Islet precursor cell (in vitro differentiated cells): ENCODE data around the gene TRAPPC8.
"Not testable (repeated sequence)": the region's sequence is repeated elsewhere in the genome, so short reads cannot be mapped to it uniquely, and the experiment has no call there.

Experiments used
- DNase-seq: peaks from one replicate; pipeline ENCODE4 v3.0.0-alpha.2; 2018

TRAPPC8 gene, protein sequence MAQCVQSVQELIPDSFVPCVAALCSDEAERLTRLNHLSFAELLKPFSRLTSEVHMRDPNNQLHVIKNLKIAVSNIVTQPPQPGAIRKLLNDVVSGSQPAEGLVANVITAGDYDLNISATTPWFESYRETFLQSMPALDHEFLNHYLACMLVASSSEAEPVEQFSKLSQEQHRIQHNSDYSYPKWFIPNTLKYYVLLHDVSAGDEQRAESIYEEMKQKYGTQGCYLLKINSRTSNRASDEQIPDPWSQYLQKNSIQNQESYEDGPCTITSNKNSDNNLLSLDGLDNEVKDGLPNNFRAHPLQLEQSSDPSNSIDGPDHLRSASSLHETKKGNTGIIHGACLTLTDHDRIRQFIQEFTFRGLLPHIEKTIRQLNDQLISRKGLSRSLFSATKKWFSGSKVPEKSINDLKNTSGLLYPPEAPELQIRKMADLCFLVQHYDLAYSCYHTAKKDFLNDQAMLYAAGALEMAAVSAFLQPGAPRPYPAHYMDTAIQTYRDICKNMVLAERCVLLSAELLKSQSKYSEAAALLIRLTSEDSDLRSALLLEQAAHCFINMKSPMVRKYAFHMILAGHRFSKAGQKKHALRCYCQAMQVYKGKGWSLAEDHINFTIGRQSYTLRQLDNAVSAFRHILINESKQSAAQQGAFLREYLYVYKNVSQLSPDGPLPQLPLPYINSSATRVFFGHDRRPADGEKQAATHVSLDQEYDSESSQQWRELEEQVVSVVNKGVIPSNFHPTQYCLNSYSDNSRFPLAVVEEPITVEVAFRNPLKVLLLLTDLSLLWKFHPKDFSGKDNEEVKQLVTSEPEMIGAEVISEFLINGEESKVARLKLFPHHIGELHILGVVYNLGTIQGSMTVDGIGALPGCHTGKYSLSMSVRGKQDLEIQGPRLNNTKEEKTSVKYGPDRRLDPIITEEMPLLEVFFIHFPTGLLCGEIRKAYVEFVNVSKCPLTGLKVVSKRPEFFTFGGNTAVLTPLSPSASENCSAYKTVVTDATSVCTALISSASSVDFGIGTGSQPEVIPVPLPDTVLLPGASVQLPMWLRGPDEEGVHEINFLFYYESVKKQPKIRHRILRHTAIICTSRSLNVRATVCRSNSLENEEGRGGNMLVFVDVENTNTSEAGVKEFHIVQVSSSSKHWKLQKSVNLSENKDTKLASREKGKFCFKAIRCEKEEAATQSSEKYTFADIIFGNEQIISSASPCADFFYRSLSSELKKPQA (N-terminal part only)

DNA sequence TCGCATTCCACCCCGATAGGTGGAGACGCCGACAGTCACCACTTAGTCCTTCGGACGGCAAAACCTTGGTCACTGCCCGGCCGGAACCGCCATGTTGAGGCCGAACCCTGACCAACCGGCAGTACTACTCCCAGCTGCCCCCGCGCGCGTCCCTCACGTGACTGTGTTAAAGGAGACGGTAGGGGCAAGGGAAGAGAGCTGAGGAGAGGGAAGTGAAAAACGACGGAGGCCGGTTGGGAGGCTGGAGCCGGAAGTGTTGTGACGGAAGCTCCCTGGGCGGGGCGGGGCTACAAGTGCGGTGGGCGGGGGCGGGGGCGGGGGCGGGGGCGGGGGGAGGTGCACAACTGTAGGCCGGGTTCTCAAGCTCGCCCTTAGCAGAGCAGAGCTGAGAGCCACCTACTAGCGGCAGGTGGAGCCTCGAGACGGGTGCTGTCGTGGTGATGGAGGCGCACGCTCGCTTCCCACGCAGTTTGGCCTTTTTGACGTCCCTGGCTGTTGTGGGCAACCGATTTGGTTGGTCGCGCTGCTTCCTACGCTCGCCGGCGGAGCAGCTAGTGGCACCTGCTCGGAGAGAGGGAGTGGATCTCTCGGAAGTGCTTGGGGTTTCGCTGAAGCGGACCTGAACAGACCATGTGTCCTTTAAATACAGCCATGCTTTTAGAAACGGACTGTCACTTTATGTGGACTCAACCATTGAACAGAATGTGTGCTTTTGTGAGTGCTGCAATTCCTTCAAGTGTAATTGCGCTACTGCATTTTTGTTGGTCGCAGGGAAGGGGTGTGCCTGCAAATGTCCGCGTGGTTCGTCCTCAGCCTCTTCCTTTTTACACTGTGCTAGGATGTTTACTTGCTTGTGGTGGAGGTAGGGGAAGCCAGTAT lies at the start of gene TRAPPC8:
TSS of gene TRAPPC8 (minus strand) at position 130 of the 879 bp plus-strand sequence. CDS start 364 bp downstream, outside the sequence.
- peak; percentile 99 for DNase-seq

DNA sequence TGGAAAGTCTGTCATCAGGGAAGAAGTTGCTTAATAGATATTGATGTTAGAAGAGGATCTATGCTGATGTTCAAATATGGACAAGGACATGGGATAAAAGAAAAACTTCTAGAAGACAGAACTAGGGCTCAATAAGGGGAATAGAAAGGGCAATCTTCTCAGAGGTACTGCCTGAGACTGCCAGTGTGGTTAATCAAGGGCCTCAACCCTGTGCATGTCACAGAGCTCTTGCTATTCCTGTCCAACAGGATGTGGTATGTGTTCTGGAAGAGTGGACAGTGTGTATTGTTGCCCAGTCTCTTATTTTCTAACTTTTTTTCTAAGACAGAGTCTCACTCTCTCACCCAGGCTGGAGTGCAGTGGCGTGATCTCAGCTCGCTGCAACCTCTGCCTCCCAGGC lies 47.9 kb upstream of the TRAPPC8 start:
- no peak for DNase-seq

DNA sequence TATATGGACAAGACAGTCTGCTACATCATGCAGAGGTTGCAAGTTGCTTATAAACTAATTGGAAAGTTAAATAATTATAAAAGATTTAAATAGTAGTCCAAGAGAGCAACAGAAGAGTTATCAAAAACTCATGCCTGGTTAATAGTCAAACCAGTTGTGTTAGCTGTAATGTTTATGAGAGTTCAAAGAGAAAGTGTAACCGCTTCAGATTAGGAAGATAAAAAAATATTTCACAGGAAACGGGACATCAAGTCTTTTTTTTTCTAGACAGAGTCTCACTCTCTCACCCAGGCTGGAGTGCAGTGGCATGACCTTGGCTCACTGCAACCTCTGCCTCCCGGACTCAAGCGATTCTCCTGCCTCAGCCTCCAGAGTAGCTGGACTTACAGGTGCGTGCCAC lies 41.0 kb upstream of the TRAPPC8 start:
- no peak for DNase-seq

DNA sequence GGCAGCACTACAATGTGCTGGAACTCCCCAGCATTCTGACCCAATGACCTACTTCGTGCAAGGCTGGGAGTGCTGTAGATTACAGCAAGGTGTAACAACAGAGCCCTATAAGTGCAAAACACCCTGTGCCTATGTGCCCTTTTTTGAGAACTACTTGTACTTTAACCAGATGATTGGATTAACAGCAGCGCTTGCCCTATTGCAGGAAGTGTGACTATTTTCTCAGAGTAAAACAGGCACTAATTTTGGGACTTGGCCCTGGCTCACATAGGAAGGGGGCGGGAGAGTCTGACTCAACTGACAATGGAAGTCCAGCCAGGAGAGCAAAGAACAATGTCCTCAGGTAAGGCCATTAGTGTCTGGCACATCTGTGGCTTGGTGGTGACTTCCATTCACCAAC lies 40.1 kb upstream of the TRAPPC8 start:
- DNase-seq, result no peak

DNA sequence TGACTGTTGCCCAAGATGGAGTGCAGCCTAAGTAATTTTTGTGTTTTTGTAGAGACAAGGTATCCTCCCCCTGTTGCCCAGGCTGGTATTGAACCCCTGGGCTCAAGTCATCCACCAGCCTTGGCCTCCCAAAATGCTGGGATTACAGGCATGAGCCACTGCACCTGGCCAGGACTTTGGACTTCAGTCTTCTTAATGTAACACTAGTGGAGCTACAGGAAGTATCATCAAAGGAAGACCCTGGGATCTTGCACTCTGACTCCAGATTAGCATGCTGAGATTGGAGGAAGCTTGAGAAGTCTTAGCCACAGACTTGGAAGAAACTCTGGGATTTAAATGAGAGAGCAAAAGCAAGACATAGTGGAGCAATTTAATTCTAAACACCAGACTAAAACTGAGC lies 37.9 kb upstream of the TRAPPC8 start:
- DNase-seq, result no peak

DNA sequence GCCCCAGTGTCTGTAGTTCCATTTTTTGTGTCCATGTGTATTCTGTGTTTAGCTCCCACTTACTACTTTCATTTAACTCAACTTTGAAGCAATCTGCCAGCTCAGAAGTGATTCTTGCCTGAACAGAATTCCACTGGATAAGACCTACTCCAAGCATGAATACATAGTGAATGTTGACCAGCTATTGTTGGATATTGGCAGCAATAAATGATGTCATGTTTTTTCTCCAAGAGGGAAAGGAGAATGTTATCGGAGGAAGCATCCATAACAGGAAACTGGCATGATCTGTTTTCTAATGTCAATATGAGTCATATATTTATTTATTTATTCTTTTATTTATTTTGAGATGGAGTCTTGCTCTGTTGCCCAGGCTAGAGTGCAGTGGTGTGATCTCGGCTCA lies 36.8 kb upstream of the TRAPPC8 start:
- DNase-seq, result no peak

DNA sequence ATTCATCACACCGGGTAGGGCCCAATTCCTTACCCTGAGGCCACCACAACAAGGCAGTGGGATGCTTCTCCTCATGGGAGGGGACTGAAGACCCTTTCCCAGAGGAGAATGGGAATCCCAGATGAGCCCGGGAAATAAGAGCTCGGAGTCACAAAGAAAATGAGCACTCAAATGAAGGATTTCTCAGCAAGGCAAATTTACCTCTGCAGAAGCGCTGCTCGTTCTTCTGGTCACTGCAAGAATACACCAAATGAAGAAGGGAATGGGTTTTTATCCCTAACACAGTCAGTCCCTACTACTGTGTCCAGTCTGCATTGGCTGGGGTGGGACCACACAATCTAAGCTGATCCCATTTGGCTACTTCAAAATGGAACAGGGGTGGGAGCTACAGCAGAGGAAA lies 35.7 kb upstream of the TRAPPC8 start:
- DNase-seq, result no peak

DNA sequence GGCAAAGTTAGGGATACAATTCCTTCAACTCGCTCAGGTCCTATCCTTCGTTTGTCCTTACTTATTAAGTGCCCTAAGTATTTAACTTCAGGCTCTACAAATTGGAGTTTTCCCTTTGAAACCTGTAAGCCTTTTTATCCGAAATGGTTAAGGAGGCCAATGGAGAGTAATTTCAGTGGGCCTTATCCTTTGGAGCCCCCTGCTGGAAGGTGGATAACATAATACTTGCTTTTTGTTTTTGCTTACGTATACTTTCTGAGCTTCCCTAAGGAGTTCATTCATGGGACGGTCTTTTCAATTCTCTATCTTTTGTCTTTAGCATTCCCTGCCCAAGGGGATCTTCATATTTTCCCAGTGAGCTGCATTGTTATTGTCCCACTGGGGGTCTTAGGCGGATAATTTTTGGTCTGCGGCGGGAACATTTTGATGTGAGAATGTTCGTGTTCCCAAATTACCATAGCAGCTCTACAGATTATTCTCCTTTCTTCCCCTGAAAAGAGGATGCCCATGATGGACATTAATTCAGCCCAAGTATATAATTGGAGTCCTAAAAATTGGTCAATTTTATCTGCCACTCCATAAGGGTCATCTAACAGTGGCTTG lies 34.4 kb upstream of the TRAPPC8 start:
- peak; percentile 65 for DNase-seq

DNA sequence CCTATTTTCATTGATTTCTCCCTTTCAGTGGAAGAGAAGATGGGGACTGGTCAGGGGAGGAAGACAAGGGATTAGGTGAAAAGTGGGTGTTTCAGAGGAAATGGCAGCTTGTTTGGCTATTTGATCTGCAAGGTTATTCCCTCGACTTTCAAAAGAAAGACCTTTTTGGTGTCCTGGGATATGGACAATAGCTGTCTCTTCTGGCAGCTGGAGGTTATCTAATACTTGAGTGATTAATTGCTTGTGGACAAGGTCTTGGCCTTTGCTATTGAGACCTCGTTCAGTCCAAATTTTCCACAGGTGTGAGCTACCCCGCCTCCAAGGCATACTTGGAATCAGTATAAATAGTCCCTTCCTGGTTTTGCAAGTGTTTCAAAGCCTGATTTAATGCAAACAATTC lies 33.3 kb upstream of the TRAPPC8 start:
- DNase-seq, result no peak

DNA sequence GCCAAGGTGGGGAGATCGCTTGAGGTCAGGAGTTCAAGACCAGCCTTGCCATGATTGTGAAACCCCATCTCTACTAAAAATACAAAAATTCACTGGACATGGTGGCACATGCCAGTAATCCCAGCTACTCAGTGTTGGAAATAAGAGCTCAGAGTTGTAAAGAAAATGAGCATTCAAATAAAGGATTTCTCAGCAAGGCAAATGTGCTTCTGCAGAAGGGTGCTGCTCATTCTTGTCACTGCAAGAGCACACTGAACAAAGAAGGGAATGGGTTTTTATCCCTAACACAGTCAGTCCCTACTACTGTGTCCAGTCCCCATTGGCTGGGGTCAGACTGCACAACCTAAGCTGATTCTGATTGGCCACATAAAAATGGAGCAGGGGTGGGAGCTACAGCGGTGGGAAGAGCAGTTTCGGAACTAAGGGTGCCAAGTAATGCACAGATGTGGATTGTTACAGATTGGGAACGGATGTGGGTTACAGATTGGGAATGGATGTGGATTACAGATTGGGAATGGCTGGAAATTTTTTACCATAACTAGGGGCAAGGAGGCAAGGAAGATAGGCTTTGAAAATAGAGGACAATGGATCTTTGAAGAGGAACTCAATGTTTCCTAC lies 31.1 kb upstream of the TRAPPC8 start:
- DNase-seq, result no peak

DNA sequence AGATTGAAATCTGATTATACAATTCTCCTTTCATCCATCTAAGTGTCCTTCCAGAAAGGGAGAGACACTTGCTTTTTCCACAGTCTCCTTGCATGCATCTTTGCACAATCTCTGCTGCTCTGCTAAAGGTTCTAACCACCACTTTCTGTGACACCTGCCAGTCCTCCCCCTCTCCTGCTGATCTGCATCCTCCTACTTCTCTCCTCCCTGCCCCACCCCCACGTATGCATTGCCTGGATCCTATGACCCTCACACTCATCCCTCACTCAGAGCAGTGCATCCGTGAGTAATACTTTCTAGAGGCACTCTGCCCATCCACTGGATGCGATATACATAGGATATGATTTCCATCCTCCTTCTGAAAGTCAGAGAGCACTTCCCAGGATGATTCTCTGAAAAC lies 27.7 kb upstream of the TRAPPC8 start:
- no peak for DNase-seq

DNA sequence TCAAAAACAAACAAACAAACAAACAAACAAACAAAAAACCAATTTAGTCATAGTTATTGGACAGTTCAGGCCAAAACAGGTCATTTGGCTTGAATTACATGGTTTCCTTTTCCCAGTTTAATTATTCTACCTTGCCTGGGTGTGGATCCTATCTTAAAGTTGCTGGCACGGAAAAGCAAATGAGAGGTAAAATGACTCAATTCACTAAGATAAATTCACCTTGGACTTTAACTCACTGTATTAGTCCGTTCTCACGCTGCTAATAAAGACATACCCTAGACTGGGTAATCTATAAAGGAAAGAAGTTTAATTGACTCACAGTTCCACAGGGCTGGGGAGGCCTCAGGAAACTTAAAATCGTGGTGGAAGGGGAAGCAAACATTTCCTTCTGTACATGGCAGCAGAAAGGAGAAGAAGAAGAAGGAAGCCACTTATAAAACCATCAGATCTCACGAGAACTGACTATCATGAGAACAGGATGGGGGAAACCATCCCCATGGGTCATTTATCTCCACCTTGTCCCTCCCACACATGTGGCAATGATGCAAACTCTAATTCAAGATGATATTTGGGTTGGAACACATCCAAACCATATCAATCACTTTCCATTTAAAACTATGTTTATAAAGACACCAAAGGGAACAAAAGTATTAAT lies 22.5 kb upstream of the TRAPPC8 start:
- DNase-seq, result no peak

DNA sequence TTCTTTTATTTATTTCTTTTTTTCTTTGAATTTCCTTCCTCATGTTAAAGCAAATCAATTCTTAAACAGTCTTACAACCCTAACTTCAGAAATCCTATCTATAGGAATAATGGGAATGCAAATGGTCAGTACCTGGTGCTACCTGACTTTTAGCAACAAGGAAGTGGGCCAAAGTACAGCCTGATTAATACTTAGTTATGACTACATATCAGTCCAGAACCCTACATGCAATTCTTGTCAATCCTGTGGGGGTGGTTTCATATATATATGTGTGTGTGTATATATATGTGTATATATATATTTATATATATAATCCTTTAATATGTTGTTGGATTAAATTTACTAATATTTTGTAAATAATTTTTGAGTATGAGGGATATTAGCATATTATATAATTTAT lies 14.8 kb upstream of the TRAPPC8 start:
- no peak for DNase-seq

DNA sequence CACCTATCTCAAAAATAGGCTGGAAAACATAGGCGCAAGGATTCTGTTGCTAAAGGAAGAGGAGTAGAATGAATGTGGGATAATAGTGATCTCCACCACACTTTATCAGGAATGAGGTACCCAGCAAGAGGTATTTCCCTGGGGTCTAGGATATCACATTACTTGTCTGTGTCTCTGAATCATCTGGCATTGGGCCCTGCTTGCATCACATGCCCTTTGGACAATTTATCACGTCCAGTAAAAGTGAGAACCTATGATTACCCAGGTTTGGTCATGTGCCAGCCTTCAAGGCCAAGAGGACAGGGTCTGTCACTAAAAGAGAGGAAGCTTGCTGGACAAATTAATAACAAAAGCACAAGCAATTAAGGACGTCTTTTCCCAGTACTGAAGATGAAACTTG lies 11.4 kb upstream of the TRAPPC8 start:
- no peak for DNase-seq

DNA sequence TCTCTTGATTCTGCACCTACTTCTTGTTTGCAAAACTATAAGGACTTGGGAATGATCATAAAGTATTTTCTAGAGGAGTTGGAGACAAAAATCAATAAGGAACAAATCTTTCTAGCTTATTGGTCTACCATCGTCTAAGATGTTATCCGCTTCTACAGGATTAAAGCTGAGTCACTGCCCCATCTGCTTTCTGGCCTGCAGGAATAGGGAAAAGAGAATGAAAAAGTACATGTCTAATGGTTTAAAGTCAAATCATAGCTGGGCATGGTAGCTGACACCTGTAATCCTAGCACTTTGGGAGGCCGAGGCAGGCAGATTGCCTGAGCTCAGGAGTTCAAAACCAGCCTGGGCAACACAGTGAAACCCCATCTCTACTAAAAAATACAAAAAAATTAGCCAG lies 10.8 kb upstream of the TRAPPC8 start:
- not testable (repeated sequence) for DNase-seq

DNA sequence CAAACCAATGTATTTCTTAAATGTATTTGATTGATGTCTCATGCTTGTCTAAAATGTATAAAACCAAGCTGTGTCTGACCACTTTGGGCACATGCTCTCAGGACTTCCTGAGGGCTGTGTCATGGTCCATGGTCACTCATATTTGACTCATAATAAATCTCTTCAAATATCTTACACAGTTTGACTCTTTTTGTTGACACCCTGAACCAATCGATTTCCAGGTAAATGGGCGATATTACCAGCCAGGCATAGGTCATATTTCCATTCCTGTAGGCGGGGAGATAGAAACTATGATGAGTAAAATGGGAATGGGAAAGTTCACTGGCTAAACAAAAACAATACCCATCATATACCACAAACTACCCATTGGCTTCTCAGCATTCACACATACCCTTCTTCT lies 9.3 kb upstream of the TRAPPC8 start:
- no peak for DNase-seq

DNA sequence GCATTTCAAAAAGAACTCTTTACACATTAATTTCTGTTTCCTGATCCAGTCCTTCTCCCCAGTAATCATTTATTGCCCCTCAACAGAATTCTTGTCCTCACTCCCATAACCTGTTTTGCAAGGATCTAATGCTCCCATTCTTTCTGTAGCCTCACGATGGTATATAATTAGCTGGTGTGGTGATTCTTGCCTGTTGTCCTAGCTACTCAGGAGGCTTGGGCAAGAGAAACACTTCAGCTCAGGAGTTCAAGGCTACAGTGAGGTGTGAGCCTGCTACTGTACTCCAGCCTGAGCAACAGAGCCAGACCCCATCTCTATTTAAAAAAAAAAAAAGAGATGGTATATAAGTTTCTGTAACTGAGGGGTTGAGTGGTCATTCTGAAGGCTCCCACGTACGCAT lies 7.7 kb upstream of the TRAPPC8 start:
- DNase-seq, result no peak

DNA sequence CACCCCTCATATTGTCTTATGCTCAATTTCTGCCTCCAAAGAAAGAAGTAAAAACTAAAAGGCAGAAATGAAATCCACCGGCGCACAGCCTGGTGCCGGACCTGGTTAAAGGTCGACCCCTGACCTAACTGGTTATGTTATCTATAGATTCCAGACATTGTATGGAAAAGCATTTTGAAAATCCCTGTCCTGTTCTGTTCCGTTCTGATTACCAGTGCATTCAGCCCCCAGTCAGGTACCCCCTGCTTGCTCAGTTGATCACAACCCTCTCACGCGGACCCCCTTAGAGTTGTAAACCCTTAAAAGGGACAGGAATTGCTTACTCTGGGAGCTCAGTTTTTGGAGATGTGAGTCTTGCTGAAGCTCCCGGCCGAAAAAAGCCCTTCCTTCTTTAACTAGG lies 5.4 kb upstream of the TRAPPC8 start:
- DNase-seq, result not testable (repeated sequence)

DNA sequence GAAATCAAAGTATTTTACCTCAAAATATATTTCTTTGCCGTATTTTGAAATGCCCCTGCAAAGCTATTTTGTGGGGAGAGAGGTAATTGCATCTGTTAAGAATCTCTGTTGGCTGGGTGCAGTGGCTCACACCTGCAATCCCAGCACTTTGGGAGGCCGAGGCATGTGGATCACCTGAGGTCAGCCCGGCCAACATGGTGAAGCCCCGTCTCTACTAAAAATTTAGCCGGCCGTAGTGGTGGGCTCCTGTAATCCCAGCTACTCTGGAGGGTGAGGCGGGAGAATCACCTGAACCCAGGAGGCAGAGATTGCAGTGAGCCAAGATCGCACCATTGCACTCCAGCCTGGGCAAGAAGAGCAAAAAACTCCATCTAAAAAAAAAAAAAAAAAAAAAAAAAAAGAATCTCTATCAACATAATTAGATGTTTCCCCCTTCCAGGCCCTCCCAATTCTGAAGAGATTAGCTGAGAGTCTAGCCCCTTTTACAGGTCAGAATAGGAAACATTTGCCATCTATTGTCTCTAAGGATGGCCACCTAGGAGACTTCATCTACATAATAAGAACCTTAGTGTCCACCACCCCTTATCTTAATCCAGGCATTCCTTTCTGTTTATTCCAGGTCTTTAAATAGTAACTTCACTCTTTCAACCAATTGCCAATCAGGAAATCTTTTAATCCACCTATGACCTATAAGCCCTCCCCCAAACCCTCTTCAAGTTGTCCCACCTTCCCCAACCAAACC lies 3.5 kb upstream of the TRAPPC8 start:
- DNase-seq, result no peak
